HEK293 (cell line): Measurements from ENCODE around the gene PTPN6.

Experiments
- FEZF1 ChIP-seq: fragments of 450-650 bp; formaldehyde crosslinking; IDR thresholded peaks from 2 replicates; pipeline ENCODE4 v1.5.1; 2016; ENCODE audit warnings: missing biosample characterization, missing genetic modification characterization
- GLIS2 ChIP-seq: fragments of 450-650 bp; formaldehyde crosslinking; IDR thresholded peaks from 2 replicates; pipeline ENCODE4 v1.5.1; 2016; ENCODE audit warnings: missing biosample characterization, missing genetic modification characterization
- IKZF3 ChIP-seq: fragments of 450-650 bp; IDR thresholded peaks from 2 replicates; pipeline ENCODE4 v1.5.0; 2018; ENCODE audit warnings: missing biosample characterization, mild to moderate bottlenecking, missing genetic modification characterization, moderate library complexity
- KLF10 ChIP-seq: fragments of 450-650 bp; IDR thresholded peaks from 2 replicates; pipeline ENCODE4 v1.5.1; 2018; ENCODE audit warnings: missing biosample characterization, mild to moderate bottlenecking, missing genetic modification characterization
- KLF8 ChIP-seq: fragments of 450-650 bp; formaldehyde crosslinking; IDR thresholded peaks from 2 replicates; pipeline ENCODE4 v1.5.1; 2016; ENCODE audit warnings: missing biosample characterization, missing genetic modification characterization
- KLF9 ChIP-seq: fragments of 450-650 bp; formaldehyde crosslinking; IDR thresholded peaks from 2 replicates; pipeline ENCODE4 v1.5.1; 2016; ENCODE audit warnings: missing biosample characterization, missing genetic modification characterization, low read depth
- SCRT1 ChIP-seq: fragments of 450-650 bp; formaldehyde crosslinking; IDR thresholded peaks from 2 replicates; pipeline ENCODE4 v1.5.1; 2016; ENCODE audit warnings: missing biosample characterization, missing genetic modification characterization, borderline replicate concordance
- SP7 ChIP-seq: fragments of 450-650 bp; formaldehyde crosslinking; IDR thresholded peaks from 2 replicates; pipeline ENCODE4 v1.5.1; 2016; ENCODE audit warnings: missing biosample characterization, missing genetic modification characterization
- WT1 ChIP-seq: fragments of 450-650 bp; formaldehyde crosslinking; IDR thresholded peaks from 2 replicates; pipeline ENCODE4 v1.5.1; 2016; ENCODE audit warnings: missing biosample characterization, missing genetic modification characterization
- YY1 ChIP-seq: fragments of 450-650 bp; formaldehyde crosslinking; IDR thresholded peaks from 2 replicates; pipeline ENCODE4 v1.5.1; 2018; ENCODE audit warnings: missing biosample characterization, missing genetic modification characterization
- YY2 ChIP-seq: fragments of 450-650 bp; formaldehyde crosslinking; IDR thresholded peaks from 2 replicates; pipeline ENCODE4 v1.5.1; 2016; ENCODE audit warnings: missing biosample characterization, missing genetic modification characterization
- ZBTB17 ChIP-seq: fragments of 450-650 bp; formaldehyde crosslinking; IDR thresholded peaks from 2 replicates; pipeline ENCODE4 v1.5.1; 2016; ENCODE audit warnings: missing biosample characterization, missing genetic modification characterization
- ZBTB20 ChIP-seq: fragments of 450-650 bp; formaldehyde crosslinking; IDR thresholded peaks from 2 replicates; pipeline ENCODE4 v1.5.1; 2016; ENCODE audit warnings: missing biosample characterization, missing genetic modification characterization
- ZBTB8A ChIP-seq: fragments of 450-650 bp; formaldehyde crosslinking; IDR thresholded peaks from 2 replicates; pipeline ENCODE4 v1.5.1; 2016; ENCODE audit warnings: missing biosample characterization, missing genetic modification characterization
- ZIC2 ChIP-seq: fragments of 450-650 bp; formaldehyde crosslinking; IDR thresholded peaks from 2 replicates; pipeline ENCODE4 v1.5.1; 2016; ENCODE audit warnings: missing biosample characterization, missing genetic modification characterization
- ZNF175 ChIP-seq: fragments of 450-650 bp; formaldehyde crosslinking; IDR thresholded peaks from 2 replicates; pipeline ENCODE4 v1.5.1; 2016; ENCODE audit warnings: missing biosample characterization, missing genetic modification characterization
- ZNF184 ChIP-seq: fragments of 450-650 bp; IDR thresholded peaks from 2 replicates; pipeline ENCODE4 v1.5.1; 2018; ENCODE audit warnings: missing biosample characterization, mild to moderate bottlenecking, missing genetic modification characterization
- ZNF311 ChIP-seq: fragments of 450-650 bp; formaldehyde crosslinking; IDR thresholded peaks from 2 replicates; pipeline ENCODE4 v1.5.1; 2017; ENCODE audit warnings: missing biosample characterization, missing genetic modification characterization, borderline replicate concordance
- ZNF335 ChIP-seq: fragments of 450-650 bp; formaldehyde crosslinking; conservative IDR thresholded peaks from 2 replicates; pipeline ENCODE4 v1.5.1; 2016; ENCODE audit warnings: missing biosample characterization, missing genetic modification characterization
- ZNF341 ChIP-seq: fragments of 450-650 bp; formaldehyde crosslinking; IDR thresholded peaks from 2 replicates; pipeline ENCODE4; 2016; ENCODE audit warnings: low read depth, missing biosample characterization, missing genetic modification characterization
- ZNF530 ChIP-seq: fragments of 450-650 bp; formaldehyde crosslinking; IDR thresholded peaks from 2 replicates; pipeline ENCODE4 v1.5.1; 2016; ENCODE audit warnings: low read depth, missing biosample characterization, missing genetic modification characterization
- ZNF561 ChIP-seq: fragments of 450-650 bp; IDR thresholded peaks from 2 replicates; pipeline ENCODE4 v1.5.1; 2018; ENCODE audit warnings: missing biosample characterization, missing genetic modification characterization, borderline replicate concordance
- ZNF610 ChIP-seq: fragments of 450-650 bp; formaldehyde crosslinking; IDR thresholded peaks from 2 replicates; pipeline ENCODE4 v1.5.1; 2016; ENCODE audit warnings: missing biosample characterization, missing genetic modification characterization, borderline replicate concordance
- ZNF626 ChIP-seq: fragments of 450-650 bp; sonication (Bioruptor Pico); formaldehyde crosslinking; IDR thresholded peaks from 2 replicates; pipeline ENCODE4 v1.5.1; 2018; ENCODE audit warnings: missing biosample characterization, missing genetic modification characterization, inconsistent platforms
- ZNF629 ChIP-seq: fragments of 450-650 bp; formaldehyde crosslinking; IDR thresholded peaks from 2 replicates; pipeline ENCODE4 v1.5.1; 2017; ENCODE audit warnings: missing biosample characterization, missing genetic modification characterization
- ZNF677 ChIP-seq: fragments of 450-650 bp; IDR thresholded peaks from 2 replicates; pipeline ENCODE4 v1.5.0; 2018; ENCODE audit warnings: missing biosample characterization, mild to moderate bottlenecking, missing genetic modification characterization, moderate library complexity
- ZNF791 ChIP-seq: fragments of 450-650 bp; formaldehyde crosslinking; IDR thresholded peaks from 2 replicates; pipeline ENCODE4 v1.5.1; 2016; ENCODE audit warnings: missing biosample characterization, missing genetic modification characterization
- TF ChIP-seq, protein P1 (sequence below): fragments of 450-650 bp; formaldehyde crosslinking; optimal IDR thresholded peaks from 2 replicates; pipeline ENCODE3; 2016; ENCODE audit warnings: missing biosample characterization, mild to moderate bottlenecking, missing genetic modification characterization
- TF ChIP-seq, protein P2 (sequence below): fragments of 450-650 bp; formaldehyde crosslinking; IDR thresholded peaks from 2 replicates; pipeline ENCODE4 v1.5.1; 2017; ENCODE audit warnings: missing biosample characterization, mild to moderate bottlenecking, missing genetic modification characterization, moderate library complexity
- TF ChIP-seq, protein P3 (sequence below): fragments of 450-650 bp; formaldehyde crosslinking; IDR thresholded peaks from 2 replicates; pipeline ENCODE4 v1.5.1; 2016; ENCODE audit warnings: missing biosample characterization, missing genetic modification characterization, borderline replicate concordance
- TF ChIP-seq, protein P4 (sequence below): fragments of 450-650 bp; formaldehyde crosslinking; IDR thresholded peaks from 2 replicates; pipeline ENCODE4 v1.5.1; 2016; ENCODE audit warnings: missing biosample characterization, missing genetic modification characterization, borderline replicate concordance

PTPN6 gene

GRCh38 chr12:6961695-6962284, 10.6 kb downstream of the PTPN6 start (continued):
- TF ChIP-seq KLF10, result peak; percentile 59; the same call in 1 of the 2 replicates
- peak; percentile 73 for TF ChIP-seq ZBTB17 (tag by site-specific recombination)
- TF ChIP-seq KLF9, result peak; percentile 81
- TF ChIP-seq, protein P1, sequence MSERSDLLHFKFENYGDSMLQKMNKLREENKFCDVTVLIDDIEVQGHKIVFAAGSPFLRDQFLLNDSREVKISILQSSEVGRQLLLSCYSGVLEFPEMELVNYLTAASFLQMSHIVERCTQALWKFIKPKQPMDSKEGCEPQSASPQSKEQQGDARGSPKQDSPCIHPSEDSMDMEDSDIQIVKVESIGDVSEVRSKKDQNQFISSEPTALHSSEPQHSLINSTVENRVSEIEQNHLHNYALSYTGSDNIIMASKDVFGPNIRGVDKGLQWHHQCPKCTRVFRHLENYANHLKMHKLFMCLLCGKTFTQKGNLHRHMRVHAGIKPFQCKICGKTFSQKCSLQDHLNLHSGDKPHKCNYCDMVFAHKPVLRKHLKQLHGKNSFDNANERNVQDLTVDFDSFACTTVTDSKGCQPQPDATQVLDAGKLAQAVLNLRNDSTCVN, result peak; percentile 45
- peak; percentile 96 for TF ChIP-seq ZNF561
- TF ChIP-seq, protein P2, sequence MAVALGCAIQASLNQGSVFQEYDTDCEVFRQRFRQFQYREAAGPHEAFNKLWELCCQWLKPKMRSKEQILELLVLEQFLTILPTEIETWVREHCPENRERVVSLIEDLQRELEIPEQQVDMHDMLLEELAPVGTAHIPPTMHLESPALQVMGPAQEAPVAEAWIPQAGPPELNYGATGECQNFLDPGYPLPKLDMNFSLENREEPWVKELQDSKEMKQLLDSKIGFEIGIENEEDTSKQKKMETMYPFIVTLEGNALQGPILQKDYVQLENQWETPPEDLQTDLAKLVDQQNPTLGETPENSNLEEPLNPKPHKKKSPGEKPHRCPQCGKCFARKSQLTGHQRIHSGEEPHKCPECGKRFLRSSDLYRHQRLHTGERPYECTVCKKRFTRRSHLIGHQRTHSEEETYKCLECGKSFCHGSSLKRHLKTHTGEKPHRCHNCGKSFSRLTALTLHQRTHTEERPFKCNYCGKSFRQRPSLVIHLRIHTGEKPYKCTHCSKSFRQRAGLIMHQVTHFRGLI, result peak; percentile 71; the same call in 1 of the 2 replicates
- TF ChIP-seq YY2 (tag by site-specific recombination), result no peak
- TF ChIP-seq ZNF341 (tag by site-specific recombination), result peak; percentile 47
- peak; percentile 98 for TF ChIP-seq ZBTB8A (tag by site-specific recombination)
- TF ChIP-seq ZNF530, result no peak
- TF ChIP-seq ZNF184, result 0 out of 2 replicates have a peak, but pooled peaks have one; percentile 4
- TF ChIP-seq YY1 (tag by site-specific recombination), result 0 out of 2 replicates have a peak, but pooled peaks have one; percentile 2
- peak; percentile 86 for TF ChIP-seq ZNF335 (tag by site-specific recombination)
- TF ChIP-seq ZNF677, result 0 out of 2 replicates have a peak, but pooled peaks have one; percentile 28
- TF ChIP-seq ZNF626 (tag by site-specific recombination), result no peak
- TF ChIP-seq ZNF311 (tag by site-specific recombination), result no peak
- peak; percentile 36; the same call in 1 of the 2 replicates for TF ChIP-seq ZNF629 (tag by site-specific recombination)
- TF ChIP-seq SP7 (tag by site-specific recombination), result peak; percentile 65
- TF ChIP-seq SCRT1 (tag by site-specific recombination), result no peak
- TF ChIP-seq, protein P3, sequence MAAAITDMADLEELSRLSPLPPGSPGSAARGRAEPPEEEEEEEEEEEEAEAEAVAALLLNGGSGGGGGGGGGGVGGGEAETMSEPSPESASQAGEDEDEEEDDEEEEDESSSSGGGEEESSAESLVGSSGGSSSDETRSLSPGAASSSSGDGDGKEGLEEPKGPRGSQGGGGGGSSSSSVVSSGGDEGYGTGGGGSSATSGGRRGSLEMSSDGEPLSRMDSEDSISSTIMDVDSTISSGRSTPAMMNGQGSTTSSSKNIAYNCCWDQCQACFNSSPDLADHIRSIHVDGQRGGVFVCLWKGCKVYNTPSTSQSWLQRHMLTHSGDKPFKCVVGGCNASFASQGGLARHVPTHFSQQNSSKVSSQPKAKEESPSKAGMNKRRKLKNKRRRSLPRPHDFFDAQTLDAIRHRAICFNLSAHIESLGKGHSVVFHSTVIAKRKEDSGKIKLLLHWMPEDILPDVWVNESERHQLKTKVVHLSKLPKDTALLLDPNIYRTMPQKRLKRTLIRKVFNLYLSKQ (tag by site-specific recombination), result no peak
- TF ChIP-seq ZIC2 (tag by site-specific recombination), result peak; percentile 66
- 0 out of 2 replicates have a peak, but pooled peaks have one; percentile 47 for TF ChIP-seq ZNF610 (tag by site-specific recombination)
- TF ChIP-seq FEZF1, result 0 out of 2 replicates have a peak, but pooled peaks have one; percentile 4
- TF ChIP-seq IKZF3, result peak; percentile 91
- TF ChIP-seq ZNF175, result no peak
- peak; percentile 60; the same call in 1 of the 2 replicates for TF ChIP-seq WT1 (tag by site-specific recombination)
- TF ChIP-seq, protein P4, sequence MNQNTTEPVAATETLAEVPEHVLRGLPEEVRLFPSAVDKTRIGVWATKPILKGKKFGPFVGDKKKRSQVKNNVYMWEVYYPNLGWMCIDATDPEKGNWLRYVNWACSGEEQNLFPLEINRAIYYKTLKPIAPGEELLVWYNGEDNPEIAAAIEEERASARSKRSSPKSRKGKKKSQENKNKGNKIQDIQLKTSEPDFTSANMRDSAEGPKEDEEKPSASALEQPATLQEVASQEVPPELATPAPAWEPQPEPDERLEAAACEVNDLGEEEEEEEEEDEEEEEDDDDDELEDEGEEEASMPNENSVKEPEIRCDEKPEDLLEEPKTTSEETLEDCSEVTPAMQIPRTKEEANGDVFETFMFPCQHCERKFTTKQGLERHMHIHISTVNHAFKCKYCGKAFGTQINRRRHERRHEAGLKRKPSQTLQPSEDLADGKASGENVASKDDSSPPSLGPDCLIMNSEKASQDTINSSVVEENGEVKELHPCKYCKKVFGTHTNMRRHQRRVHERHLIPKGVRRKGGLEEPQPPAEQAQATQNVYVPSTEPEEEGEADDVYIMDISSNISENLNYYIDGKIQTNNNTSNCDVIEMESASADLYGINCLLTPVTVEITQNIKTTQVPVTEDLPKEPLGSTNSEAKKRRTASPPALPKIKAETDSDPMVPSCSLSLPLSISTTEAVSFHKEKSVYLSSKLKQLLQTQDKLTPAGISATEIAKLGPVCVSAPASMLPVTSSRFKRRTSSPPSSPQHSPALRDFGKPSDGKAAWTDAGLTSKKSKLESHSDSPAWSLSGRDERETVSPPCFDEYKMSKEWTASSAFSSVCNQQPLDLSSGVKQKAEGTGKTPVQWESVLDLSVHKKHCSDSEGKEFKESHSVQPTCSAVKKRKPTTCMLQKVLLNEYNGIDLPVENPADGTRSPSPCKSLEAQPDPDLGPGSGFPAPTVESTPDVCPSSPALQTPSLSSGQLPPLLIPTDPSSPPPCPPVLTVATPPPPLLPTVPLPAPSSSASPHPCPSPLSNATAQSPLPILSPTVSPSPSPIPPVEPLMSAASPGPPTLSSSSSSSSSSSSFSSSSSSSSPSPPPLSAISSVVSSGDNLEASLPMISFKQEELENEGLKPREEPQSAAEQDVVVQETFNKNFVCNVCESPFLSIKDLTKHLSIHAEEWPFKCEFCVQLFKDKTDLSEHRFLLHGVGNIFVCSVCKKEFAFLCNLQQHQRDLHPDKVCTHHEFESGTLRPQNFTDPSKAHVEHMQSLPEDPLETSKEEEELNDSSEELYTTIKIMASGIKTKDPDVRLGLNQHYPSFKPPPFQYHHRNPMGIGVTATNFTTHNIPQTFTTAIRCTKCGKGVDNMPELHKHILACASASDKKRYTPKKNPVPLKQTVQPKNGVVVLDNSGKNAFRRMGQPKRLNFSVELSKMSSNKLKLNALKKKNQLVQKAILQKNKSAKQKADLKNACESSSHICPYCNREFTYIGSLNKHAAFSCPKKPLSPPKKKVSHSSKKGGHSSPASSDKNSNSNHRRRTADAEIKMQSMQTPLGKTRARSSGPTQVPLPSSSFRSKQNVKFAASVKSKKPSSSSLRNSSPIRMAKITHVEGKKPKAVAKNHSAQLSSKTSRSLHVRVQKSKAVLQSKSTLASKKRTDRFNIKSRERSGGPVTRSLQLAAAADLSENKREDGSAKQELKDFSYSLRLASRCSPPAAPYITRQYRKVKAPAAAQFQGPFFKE (tag by site-specific recombination), result 0 out of 2 replicates have a peak, but pooled peaks have one; percentile 2
- peak; percentile 68; the same call in 1 of the 2 replicates for TF ChIP-seq GLIS2 (tag by site-specific recombination)
- TF ChIP-seq ZBTB20 (tag by site-specific recombination), result peak; percentile 92
- TF ChIP-seq KLF8 (tag by site-specific recombination), result peak; percentile 68
- no peak for TF ChIP-seq ZNF791 (tag by site-specific recombination)
